HEK293T (cell line): Measurements from ENCODE around the gene SEMA4D.

Experiments used
- ARNT ChIP-seq: fragments of 450-650 bp; IDR thresholded peaks from 2 replicates; pipeline ENCODE4 v1.6.1; 2017; ENCODE audit warnings: mild to moderate bottlenecking
- BHLHE40 ChIP-seq: fragments of 450-650 bp; IDR thresholded peaks from 2 replicates; pipeline ENCODE4 v1.6.1; 2016; ENCODE audit warnings: mild to moderate bottlenecking, moderate library complexity, borderline replicate concordance
- CTBP1 ChIP-seq: fragments of 450-650 bp; IDR thresholded peaks from 2 replicates; pipeline ENCODE4 v1.6.1; 2016; ENCODE audit warnings: borderline replicate concordance
- ELF4 ChIP-seq: fragments of 450-650 bp; IDR thresholded peaks from 2 replicates; pipeline ENCODE4 v1.6.1; 2017; ENCODE audit warnings: antibody characterized with exemption
- FOXA1 ChIP-seq: fragments of 450-650 bp; IDR thresholded peaks from 2 replicates; pipeline ENCODE4 v1.6.1; 2016; ENCODE audit warnings: mild to moderate bottlenecking
- FOXK2 ChIP-seq: fragments of 450-650 bp; IDR thresholded peaks from 2 replicates; pipeline ENCODE4 v1.6.1; 2016; ENCODE audit warnings: mild to moderate bottlenecking
- FOXM1 ChIP-seq: fragments of 450-650 bp; IDR thresholded peaks from 2 replicates; pipeline ENCODE4 v1.6.1; 2017; ENCODE audit warnings: mild to moderate bottlenecking, borderline replicate concordance
- HDGF ChIP-seq: fragments of 450-650 bp; IDR thresholded peaks from 2 replicates; pipeline ENCODE4 v1.6.1; 2017; ENCODE audit warnings: antibody characterized with exemption, borderline replicate concordance
- NFRKB ChIP-seq: fragments of 450-650 bp; IDR thresholded peaks from 2 replicates; pipeline ENCODE4 v1.6.1; 2016; ENCODE audit warnings: mild to moderate bottlenecking, moderate library complexity
- PKNOX1 ChIP-seq: fragments of 450-650 bp; IDR thresholded peaks from 2 replicates; pipeline ENCODE4 v1.6.1; 2016
- SP1 ChIP-seq: fragments of 450-650 bp; IDR thresholded peaks from 2 replicates; pipeline ENCODE4 v1.6.1; 2017
- SUZ12 ChIP-seq: fragments of 450-650 bp; IDR thresholded peaks from 2 replicates; pipeline ENCODE4 v1.6.1; 2016; ENCODE audit warnings: mild to moderate bottlenecking
- TARDBP ChIP-seq: fragments of 450-650 bp; IDR thresholded peaks from 2 replicates; pipeline ENCODE4 v1.6.1; 2016
- ZNF384 ChIP-seq: fragments of 450-650 bp; IDR thresholded peaks from 2 replicates; pipeline ENCODE4 v1.6.1; 2016

- TF ChIP-seq ZNF384 = no peak
- no peak for TF ChIP-seq FOXK2
- TF ChIP-seq BHLHE40 = no peak
- no peak for TF ChIP-seq ARNT
- no peak for TF ChIP-seq TARDBP
- TF ChIP-seq FOXM1 = no peak
- TF ChIP-seq PKNOX1 = no peak
- TF ChIP-seq SP1 = no peak
- no peak for TF ChIP-seq ELF4
- TF ChIP-seq FOXA1 = no peak
- TF ChIP-seq SUZ12 = no peak
- no peak for TF ChIP-seq HDGF
- no peak for TF ChIP-seq NFRKB
- no peak for TF ChIP-seq CTBP1
Measured at GRCh38 chr9:89531766-89532165, 33.9 kb upstream of the SEMA4D start.
